Panc1 (cell line): ENCODE measurements around the gene FSTL4.

Experiments
- CTCF ChIP-seq: fragments of 450-650 bp; IDR thresholded peaks from 2 replicates; pipeline ENCODE4 v1.5.1; 2017; ENCODE audit warnings: mild to moderate bottlenecking
- POLR2AphosphoS5 ChIP-seq: IDR thresholded peaks from 2 replicates; pipeline ENCODE4 v1.6.1; 2012; ENCODE audit warnings: mild to moderate bottlenecking, low read depth, low read length, moderate library complexity

GRCh38 chr5:133367071-133367786, 245.1 kb downstream of the FSTL4 start:
- TF ChIP-seq CTCF, result no peak
- no peak for TF ChIP-seq POLR2AphosphoS5
